Fibroblast of mammary gland (primary cell): ENCODE results near the gene HOXC4.

Source experiments
- DNase-seq: peaks from one replicate; pipeline ENCODE4 v3.0.0-alpha.2; 2010; ENCODE audit warnings: low read depth
- H3K4me3 ChIP-seq: 2 replicates; pipeline ENCODE4 v1.5.1; 2011; ENCODE audit warnings: low read depth, mild to moderate bottlenecking, low read length, moderate library complexity; ENCODE audit not compliant: control insufficient read depth
- TF ChIP-seq, protein P1 (sequence below): conservative IDR thresholded peaks from 2 replicates; pipeline ENCODE4 v1.5.1; 2011; ENCODE audit warnings: low read depth, low read length, inconsistent platforms; ENCODE audit not compliant: control insufficient read depth, insufficient read depth

Gene HOXC4

DNA sequence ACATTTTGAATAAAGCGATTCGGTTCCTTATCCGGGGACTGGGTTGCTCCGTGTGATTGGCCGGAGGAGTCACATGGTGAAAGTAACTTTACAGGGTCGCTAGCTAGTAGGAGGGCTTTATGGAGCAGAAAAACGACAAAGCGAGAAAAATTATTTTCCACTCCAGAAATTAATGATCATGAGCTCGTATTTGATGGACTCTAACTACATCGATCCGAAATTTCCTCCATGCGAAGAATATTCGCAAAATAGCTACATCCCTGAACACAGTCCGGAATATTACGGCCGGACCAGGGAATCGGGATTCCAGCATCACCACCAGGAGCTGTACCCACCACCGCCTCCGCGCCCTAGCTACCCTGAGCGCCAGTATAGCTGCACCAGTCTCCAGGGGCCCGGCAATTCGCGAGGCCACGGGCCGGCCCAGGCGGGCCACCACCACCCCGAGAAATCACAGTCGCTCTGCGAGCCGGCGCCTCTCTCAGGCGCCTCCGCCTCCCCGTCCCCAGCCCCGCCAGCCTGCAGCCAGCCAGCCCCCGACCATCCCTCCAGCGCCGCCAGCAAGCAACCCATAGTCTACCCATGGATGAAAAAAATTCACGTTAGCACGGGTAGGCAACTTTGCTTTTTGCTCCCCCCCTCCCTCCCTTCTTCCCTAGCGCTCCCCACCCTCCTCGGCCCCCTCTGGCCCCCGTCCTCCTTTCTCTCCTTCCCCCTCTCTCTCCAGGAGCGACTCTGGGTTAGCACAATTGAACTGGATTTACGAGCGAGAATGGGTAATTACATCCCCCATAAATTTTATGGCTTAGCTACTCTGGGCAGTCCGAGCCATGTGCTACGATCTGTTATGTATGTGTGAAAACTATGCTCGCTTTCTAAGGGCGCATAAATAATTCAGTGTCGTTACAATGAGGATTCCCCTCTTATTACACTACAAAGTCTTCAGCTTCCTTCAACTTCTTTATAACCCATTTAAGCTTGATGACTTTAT is at the start of gene HOXC4:
TSS of gene HOXC4 (plus strand) at position 85 of the 991 bp plus-strand sequence. CDS start at position 173, 88 bp downstream.
- H3K4me3 ChIP-seq, result peak within 1 kb of the TSS; percentile 76
- peak; percentile 78 for DNase-seq
- TF ChIP-seq, protein P1, sequence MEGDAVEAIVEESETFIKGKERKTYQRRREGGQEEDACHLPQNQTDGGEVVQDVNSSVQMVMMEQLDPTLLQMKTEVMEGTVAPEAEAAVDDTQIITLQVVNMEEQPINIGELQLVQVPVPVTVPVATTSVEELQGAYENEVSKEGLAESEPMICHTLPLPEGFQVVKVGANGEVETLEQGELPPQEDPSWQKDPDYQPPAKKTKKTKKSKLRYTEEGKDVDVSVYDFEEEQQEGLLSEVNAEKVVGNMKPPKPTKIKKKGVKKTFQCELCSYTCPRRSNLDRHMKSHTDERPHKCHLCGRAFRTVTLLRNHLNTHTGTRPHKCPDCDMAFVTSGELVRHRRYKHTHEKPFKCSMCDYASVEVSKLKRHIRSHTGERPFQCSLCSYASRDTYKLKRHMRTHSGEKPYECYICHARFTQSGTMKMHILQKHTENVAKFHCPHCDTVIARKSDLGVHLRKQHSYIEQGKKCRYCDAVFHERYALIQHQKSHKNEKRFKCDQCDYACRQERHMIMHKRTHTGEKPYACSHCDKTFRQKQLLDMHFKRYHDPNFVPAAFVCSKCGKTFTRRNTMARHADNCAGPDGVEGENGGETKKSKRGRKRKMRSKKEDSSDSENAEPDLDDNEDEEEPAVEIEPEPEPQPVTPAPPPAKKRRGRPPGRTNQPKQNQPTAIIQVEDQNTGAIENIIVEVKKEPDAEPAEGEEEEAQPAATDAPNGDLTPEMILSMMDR, result no peak

DNA sequence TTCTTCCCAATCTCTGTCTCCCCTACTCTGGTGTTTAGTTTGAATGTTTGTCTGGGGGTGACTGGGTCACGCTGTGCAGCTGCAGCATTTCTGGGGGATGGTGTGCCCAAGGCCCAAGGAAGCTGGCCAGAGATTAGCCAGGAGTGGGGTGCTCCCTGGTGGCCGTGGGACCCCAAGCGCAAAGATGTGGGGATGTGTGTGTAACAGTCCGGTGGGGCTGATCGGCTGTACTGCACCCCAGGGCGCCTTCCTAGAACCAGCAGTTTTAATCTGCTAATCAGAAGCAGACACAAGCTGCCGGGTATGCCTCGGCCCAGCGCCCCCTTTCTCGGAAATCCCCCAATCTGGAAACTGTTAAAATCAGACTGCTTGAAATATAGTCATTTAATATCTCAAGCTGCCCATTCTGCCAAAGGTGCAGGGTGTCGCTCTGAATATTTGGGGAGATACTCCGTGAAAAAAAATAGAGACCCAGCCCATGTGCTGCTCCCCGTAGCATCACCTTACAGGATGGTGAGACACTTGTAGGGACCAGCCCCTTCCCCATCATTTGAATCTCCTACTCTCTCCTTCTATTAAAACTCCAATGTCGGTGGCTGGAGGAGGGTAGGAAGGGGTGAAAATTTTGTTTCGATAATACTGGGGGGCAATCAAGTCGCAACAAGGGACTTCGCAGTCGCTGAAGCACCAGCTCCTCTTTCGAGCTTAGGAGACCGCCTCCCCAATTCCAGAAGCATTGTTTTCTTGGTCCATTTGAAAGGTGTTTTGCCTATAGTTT is 49.4 kb upstream of the HOXC4 start:
- H3K4me3 ChIP-seq, result peak overlapping the region; percentile 50
- DNase-seq, result peak; percentile 52
- TF ChIP-seq, protein P1, result peak; percentile 18

DNA sequence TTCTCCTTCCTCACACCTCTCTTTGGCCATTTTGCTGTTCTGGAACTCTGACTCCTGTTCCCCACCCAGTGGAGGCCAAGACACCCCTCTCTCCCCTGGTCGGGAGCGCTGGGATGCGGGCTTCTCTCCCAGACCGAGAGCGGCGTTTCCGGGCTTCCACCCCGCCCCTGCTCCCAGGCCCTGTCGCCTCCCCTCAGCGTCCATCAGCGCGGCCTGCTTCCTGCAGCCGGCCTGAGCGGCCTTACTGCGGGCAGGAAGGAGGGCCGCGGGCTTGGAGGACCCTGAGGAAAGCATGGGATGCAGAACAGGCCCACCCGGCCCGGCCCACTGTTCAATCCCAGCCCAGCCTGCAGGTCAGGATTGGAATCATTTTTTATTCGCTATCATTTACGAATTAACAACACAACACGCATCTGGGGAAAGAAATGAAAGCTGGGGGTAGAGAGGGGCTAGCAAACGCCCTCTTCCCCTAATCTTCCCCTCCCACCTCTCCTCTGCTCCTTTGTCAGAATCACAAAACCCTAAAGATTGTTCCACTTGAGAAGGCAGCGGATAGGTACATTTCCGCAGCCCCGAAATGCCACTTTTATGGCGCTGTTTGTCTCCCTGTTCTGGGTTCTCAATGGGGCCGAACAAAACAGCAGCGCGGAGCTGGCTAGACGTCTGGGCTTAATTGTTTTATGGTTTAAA is 48.6 kb upstream of the HOXC4 start:
- TF ChIP-seq, protein P1, result no peak
- H3K4me3 ChIP-seq, result peak overlapping the region; percentile 50
- peak; percentile 69 for DNase-seq

DNA sequence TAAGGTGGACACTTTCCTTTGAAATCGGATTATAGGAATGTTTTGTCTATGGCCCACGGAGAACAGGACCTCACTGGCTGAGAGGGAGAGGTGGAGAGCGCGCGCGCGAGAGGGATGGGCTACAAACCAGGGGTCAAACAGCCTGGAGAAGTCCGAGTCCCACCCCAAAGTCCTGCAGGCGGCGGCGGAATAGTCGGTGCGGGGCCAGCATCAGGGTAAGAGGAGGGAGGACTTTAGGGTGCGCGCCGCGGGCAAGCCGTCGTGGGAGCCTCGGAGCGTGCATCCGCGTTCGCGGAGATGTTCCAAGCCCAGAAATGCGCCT is 48.1 kb upstream of the HOXC4 start:
- no peak for DNase-seq
- TF ChIP-seq, protein P1, result no peak
- peak overlapping the region; percentile 50 for H3K4me3 ChIP-seq

DNA sequence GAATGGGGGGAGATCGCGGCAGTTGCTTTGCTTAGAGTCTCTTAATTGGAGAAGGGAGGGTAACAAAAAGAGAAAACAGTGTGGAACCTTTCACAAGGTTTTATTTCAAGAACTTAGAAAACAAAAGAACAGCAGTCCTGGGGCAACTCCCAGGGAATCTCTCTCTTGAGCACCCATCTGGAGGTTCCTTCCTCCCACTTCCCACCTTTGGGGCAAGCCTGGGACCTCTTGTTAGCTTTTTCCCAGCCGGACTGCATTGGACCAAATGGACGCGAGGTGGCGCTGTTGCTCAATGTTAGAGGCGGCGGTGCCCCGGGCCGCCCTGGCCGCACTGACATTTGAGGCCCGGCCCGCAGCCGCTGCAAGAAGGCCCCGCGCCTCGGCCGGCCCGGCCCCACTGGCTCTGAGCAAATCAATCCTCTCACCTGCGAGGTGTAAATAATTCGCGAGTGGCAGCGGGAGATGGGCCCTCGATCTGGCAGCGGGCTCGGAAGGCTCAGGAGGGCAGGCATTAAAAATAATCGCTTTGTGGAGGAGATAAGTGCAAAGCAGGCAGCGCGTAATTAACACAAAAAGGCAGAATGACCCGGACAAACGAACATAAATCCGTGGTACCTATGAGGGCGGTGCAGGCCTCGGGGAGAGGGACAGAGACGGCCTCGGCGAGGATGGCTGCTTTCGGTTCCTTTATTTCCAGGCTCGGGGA is 47.6 kb upstream of the HOXC4 start:
- peak overlapping the region; percentile 50 for H3K4me3 ChIP-seq
- TF ChIP-seq, protein P1, result peak; percentile 79
- DNase-seq, result peak; percentile 89
